NCI-H2081 (cell line): ENCODE results near the gene KCNE4.
"Not testable (repeated sequence)": the region's sequence is repeated elsewhere in the genome, so short reads cannot be mapped to it uniquely, and the experiment has no call there.

ENCODE experiments used
- DNase-seq, 2 experiments: peaks; one replicate each; lab custom pipeline; 2025; lab: John Stamatoyannopoulos, UW

KCNE4 gene

DNA sequence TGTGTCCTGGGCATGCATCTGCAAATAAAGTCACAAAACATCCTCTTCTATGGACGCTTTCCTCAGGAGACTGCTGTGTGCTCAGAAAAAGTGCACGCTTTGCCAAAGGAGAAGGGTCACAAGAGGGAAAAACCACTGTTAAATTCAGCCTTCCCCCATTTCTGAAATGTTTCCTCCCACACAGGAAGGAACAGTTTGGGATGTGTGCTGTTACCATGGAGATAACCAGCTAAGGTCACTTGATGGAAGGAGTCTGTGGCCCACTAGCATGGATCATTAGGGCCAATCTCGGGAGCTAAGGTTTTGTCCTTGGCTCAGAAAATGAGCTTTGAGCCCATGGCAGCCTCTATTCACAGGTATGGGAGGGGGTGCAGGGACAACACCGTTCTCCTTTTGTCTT lies 5.6 kb downstream of the KCNE4 start:
- DNase-seq = peak in 1 of 2 experiments; percentile 21

DNA sequence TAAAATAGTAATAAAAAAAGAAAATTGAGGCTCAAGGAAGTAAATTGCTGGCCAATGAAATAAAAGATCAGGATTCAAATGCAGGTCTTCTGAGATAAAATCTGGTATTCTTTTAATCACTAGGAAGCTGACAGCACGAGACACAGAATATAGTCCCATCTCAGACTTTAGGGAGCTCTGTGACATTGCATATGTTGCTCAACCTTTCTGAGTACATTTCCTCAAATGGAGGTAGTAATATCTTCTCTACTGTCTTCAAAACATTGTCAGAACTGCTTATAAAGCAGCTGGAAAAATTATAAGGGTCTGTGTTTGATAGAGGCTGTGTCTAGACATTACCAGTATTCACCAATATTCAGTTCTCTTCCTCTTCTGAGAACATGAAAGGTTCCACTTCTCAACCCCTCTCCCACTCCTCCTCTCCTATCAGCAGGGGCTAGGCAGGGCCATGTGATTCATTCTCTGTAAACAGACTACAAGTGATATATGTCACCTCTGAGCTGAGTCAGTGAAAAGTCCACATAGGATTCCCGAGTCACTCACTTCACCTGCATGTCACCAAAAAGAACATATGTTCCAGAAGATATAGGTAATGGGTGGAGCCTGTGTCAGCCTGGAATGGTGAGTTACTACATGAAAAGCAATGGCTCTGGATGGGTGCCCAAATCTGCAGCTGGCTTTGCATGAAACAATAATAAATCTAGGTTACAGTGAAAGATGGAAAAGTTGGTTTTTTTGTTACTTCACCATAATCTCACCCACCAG lies 7.1 kb downstream of the KCNE4 start:
- DNase-seq = peak; percentile 53 to 73

DNA sequence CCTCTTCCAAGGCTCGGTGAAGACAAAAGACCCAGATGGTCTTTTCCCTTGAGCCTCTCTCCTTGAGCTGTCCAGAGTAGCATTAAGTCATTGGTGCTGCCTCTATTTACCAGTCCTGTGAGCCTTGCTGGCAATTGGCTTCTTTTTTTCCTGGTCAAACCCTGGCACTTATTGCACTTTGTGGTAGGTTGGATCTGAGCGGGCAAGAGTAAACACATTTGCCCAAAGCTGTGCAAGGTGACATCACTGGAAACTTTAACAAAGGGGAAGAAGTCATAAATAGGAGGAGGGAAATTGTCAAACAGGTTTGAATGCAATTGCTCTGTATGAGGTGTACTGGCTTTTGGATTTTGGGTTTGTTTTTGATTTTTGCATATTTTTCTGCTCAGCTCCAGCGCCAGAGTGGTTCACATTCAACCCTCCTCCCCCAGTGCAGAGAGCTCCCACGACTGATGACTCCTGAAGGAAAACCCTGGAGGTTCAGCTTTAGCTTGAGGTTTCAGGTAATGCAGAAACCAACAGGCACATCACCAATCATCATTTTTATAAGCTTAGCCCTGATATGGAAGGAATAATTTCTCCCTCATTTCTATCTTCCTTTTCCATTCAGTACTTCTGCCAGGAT lies 8.3 kb downstream of the KCNE4 start:
- no peak for DNase-seq

DNA sequence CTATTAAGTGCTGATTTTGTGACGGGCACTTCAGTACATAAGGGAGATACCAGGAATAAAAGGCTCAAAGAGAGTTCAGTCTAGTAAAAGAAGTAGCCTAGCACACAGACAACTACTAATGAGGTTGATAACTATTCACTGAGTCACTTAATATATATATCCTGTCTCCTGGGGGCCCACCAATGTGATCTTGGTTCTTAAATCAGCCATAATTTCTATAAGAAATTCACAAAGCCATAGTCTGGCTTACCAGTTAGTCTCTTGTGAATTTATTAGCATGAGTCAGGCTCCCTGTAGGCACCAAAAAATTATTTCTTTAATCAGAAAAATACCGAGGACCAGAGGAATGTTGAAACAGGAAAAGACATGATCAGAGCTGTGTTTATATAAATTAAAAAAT lies 10.4 kb downstream of the KCNE4 start:
- DNase-seq = no peak

DNA sequence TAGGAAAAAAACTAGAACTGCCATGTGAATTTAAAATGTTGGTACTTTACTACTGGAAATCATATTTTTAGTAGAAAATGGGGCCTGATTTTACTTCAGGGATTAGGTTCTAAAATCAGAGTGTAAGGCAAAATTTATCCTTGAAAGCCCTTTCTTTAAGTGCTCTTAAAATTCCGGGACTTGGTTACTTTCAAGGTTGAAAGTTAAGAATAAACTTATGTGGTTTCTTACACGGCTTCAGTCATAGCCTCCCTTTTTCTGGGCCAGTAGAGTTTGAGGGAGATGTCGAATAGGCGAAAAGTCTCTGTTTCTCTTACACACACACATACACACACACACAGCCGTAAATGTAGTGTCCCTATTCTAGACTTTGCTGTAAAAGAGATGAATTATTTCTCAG lies 13.1 kb downstream of the KCNE4 start:
- no peak for DNase-seq

DNA sequence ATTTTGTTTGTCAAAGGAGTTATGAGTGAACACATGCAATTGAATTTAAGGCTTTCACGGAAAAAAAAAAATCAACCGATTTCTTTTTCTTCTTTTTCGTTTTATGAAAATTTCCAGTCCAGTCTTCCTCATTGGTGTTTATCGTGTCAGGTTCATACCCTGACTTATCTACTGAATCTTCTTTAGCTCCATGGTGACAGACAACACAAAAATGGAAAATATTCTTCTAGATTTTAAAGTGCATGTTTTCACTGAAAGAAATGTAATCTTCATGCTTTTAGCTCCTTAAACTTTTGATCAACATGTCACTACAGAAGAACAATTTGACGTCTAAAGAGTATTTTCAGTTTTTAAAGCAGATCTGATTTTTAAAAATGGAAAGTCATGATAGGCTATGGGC lies 14.7 kb downstream of the KCNE4 start:
- no peak for DNase-seq

DNA sequence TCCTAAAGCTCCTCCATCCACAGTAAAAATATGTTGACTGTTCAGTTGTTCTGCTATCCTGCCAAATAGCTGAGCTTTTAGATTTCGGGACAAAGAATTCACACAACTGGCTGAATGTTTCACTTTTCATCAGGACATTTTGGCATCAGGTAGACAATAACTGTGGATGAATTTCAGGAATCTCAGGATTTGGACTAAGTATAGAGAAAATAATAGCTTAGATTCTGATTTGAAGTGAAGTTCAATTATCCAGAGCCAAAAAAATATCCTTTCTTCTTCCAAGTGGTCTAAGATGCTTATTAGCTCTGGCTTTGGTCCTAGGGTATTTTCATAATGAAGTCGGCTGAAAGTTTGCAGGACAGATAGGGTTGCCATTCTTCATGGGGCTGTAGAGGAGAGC lies 16.1 kb downstream of the KCNE4 start:
- DNase-seq = no peak

DNA sequence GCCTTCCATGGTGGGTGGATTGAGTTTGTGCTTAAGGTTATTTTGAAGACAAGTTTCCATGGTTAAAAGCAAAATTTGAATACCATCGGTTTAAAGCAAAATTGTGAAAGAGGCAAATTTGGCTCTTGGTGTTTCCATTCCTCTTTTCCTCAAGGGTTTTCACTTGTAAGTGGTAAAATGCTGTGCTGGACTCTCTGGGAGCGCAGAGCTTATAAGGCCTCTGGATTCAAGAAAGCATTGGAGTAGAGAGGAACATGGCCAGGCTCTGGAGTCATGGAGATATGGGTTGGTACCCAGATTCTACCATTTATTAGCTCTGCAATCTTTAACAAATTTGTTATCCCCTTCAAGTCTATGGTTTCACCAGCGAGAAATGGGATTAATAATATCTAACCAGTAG lies 17.5 kb downstream of the KCNE4 start:
- no peak for DNase-seq

DNA sequence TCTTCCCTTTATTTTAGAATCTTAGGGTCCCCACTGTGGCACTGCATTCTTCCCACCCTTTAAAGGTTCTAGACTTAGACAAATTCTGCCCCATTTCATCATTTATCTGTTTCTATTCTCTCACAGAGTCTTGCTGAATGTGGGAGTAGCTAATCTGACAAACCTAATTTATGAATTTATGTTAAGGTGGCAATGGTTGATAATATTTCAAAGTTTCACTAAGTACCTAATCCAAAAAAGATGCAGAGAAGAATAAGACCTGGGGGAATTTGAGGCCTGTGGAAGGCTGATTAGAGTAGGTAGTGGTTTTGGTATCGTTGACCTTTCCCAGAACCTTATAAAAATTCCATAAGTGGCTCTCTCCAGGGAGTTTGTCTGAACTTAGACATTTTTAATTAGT lies 18.0 kb downstream of the KCNE4 start:
- no peak for DNase-seq

DNA sequence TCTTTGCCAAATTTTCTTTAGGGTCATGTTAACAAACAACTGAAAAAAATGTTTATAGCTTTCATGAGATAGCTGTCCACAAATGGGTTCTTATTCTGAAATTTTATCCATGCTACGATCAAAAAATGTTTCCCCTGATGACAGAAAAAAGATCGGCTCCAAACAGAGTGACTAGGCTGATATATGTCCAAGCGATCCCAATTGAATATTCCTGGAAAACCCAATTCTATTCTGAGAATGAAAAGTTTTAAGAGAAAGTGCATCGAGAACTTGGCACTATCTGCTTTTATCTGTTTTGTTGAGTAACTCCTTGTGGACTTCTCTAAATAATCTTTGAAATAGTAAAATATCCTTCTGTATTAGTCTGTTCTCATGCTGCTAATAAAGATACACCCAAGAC lies 19.1 kb downstream of the KCNE4 start:
- DNase-seq = no peak

DNA sequence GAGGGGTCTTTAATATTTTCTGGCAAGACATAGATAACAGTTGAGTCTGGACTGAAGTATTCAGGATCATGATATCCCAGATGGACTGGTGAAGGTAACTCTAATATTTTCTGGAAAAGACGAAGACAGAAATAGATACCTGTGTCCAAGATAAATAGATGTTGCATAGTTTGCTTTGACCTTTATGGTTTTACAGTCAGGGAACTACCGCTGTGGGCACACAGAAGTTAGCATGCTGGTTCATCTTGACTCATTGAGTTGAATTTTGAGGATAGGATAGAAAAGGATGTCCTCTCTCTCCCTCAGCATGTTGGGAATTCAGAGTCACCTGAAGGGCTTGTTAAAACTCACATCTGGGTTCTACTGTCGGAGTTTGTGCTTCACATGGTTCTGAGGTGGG lies 20.8 kb downstream of the KCNE4 start:
- no peak for DNase-seq

DNA sequence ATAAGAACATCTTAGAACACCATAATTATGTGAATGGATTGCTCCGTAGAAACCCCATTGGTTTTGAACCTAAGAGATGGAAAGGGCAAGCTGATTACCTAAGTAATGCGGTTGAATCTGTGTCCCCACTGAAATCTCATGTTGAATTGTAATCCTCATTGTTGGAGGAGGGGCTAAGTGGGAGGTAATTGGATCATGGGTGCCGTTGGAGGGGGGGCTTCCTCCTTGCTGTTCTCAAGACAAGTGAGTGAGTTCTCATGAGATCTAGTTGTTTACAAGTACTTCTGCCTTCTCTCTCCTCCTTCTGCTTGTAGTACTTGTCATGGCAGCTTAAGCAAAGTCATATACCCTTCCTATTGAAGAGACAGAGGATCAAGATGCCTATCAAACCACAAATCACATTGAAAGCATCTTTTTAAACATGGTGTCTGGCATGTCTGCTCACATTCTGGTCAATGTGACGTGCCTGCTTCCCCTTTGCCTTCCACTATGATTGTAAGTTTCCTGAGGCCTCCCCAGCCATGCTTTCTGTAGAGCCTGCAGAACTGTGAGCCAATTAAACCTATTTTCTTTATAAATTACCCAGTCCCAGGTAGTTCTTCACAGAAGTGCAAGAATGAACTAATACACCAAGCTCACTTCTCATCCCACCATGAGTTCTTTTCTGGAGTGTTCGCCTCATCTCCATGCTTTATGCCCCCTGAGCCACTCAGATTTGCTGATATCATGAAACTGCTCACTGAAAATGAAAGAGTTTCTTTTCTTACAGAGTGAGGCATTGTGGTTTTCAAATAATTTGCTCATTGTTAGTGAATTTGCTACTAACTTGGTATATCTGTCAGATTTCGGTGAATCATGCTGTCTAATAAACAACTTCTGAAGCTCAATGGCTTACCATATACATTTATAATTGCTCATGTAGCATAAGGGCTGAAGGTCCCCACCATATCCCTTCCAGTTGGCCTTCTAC lies 23.6 kb downstream of the KCNE4 start:
- DNase-seq = no peak

DNA sequence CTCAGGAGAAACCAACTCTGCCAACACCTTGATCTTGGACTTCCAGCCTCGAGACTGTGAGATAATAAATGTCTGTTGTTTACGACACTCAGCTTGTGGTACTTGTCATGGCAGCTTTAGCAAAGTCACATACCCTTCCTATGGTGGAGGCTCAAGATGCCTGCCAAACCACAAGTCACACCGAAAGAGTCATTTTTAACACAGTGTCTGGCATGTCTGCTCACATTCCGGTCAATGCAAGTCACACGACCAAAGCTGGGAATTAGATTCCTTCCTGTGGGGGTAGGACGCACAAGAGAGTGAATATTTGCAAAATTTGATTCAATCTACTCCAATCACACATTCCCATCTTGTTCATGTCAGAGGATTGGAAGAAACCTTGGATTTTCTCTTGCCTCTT lies 24.6 kb downstream of the KCNE4 start:
- no peak for DNase-seq

DNA sequence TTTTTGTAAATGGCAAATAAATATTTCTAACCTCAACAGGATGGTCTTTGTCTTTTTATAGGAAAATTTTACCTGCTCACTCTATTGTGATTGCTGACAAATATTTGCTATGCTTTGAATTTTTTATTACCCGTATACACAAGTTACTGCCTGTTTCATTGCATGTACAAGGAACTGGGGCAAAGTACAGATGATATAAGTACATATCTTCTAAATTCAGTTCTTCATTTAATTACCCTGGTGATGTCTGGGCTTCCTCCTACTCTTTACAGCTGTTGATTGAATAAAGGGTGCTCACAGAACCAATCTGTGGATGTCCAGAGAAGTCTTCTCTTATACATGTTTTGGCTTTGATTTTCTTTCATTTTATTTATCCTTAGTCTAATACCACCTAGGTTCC lies 26.5 kb downstream of the KCNE4 start:
- no peak for DNase-seq

DNA sequence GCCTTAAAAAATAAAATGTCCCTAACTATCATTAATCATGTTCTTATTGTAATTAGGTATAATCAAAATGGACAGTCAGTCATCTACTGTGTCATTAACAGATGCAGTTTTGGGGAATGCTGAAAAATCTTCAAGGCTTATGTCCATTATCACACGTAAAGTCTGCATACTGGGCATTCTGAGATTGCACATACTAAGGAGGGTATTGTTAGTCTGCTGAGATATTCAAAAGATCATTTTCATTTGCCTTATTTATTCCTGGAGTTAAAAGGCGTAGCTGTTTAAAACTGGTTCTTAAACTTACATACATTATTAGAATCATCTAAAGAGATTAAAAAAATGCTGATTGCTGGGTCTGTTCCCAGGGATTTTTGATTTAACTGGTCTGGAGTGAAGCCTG lies 27.4 kb downstream of the KCNE4 start:
- no peak for DNase-seq

DNA sequence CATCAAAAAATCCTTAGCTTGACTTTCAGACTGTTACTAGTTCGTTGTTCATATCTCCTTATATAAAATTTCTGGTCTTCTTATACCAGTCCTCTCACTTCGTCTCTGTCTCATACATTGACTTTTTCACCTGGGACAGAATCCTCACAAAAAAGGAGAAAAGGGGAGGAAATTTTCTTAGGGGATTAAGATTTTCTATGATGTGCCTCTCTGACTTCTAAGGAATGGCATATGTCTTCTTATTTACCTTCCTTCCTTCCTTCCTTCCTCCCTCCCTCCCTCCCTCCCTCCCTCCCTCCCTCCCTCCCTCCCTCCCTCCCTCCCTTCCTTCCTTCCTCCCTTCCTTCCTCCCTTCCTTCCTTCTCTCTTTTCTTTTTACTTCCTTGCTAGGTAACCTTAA lies 27.9 kb downstream of the KCNE4 start:
- no peak for DNase-seq

DNA sequence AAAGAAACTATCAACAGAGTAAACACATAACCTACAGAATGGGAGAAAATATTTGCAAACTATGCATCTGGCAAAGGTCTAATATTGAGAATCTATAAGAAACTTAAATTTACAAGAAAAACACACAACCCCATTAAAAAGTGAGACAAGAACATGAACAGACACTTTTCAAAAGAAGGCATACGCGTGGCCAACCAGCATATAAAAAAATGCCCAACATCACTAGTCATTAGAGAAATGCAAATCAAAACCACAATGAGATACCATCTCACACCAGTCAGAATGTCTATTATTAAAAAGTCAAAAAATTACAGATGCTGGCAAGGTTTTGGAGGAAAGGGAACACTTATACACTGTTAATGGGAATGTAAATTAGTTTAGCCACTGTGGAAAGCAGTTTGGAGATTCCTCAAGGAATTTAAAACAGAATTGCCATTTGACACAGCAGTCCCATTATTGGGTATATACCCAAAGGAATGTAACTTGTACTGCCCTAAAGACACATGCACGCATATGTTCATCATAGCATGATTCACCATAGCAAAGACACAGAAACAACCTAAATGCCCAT lies 28.9 kb downstream of the KCNE4 start:
- not testable (repeated sequence) for DNase-seq

DNA sequence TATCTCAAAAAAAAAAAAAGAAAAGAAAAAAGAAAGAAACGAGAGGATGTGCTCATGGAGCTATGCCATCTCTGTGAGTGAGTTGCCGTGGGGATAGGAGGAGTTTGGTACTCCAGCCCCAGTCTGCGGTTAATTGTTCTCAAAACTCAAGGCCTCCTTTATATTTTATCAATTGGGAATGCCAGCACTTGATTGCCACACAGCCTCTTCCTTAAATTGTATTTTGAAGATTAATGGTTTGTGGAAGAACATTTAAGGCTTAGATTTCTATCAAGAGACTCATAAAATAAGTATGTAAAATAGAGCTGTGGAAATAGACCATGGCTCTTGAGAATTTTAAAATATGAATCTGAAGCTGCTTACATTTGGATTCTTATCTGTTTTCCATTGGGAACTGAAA lies 29.8 kb downstream of the KCNE4 start:
- no peak for DNase-seq

DNA sequence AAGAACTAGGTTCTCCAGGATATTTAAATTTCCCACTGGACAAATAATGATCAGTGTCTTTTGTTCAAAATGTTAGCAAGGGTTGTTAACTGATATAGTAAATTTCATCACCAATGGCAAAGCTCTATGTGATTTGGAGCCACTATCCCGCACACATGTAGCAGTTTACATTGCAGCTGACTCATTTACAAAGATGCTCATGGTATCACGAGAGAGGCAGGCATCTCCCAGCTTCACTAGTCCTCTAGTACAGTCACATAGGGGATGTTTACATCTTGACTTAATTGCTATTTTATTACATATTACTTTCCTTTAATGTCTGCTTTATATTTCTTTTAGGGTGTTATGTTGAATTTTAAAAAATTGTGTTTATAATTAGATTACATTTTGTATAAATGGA lies 30.7 kb downstream of the KCNE4 start:
- no peak for DNase-seq

DNA sequence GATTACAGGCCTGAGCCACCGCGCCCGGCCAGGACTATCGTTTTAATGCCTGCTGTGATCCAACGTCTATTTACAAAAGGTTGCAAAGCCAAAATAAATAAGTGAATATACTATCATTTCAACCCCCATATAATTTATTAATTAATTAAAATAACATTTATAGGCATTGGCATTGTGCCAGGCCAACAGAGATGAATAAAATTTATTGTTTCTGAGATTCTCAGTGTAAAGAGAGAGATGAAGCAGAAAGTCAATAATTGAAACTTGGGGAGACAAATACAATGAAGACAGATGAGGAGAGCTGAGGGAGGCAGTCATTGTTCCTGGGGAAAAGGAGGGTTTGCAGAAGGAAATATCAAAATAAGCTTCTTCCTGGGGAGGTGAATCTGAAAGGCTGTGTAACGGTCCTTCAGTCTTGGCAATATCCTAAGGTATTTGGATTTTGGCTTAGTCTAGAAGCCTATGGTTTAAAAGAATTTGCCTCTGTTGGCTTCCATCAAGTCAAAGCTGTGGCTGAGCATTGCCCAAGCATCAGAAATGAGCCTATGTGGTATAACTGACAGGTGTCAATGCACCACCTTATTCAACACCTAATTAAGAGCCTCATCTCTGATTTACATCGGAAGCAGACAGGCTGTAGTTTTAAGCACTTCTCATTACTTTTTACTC lies 31.5 kb downstream of the KCNE4 start:
- no peak for DNase-seq

DNA sequence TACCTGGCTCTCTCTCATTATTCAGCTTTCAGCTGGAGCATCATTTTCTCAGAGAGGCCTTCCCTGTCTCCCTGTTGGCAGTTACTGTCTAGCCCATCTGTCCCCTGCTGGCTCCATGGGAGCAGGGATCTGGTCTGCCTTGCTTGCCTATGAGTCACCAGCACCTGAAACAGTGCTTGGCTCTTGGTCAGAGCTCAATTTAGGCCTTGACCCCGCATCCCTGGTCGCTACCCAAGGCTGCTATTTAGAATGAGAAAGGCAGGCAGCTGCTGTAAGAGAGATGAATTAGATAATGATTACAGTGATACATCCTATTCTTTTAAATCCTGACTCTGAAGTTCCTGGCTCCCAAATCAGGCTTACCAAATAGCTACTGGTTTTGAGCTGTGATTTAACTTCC lies 32.9 kb downstream of the KCNE4 start:
- DNase-seq = peak; percentile 6 to 62
